Measurements from ENCODE around the gene C11orf42. TPM values are rescaled to one million over a fixed set of nuclear protein-coding genes. Genes with fewer than 3 reads are reported as not detected.

The C11orf42 gene
- total RNA-seq, 1 experiment from 2014 or later = not detected

DNA sequence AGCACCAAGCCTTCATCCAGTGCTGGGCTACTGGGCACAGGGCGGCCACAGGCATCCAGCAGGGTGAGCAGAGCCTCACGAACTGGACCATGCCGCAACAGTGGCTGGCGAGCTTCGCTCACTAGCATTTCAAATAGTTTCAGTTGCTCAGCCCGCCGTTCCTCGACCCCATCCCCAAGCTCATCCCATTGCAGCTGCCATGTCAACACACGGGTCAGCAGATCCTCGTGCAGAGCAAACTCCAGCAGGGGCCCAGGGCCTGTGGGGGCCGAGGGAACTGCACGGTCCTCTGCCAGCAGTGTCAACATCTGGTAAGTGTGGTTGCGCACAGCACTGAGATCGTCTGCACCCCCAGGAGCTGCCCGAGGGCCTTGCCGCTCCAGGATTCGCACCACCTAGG, 18.5 kb downstream of the C11orf42 start:
- Histone ChIP-seq H3K14ac (ENCODE audit: insufficient read depth, low read length) (no peak overlapping the region), H2BK5ac (ENCODE audit: insufficient read length, low read length) (no peak overlapping the region), H2BK12ac (ENCODE audit: insufficient read length, low read depth, low read length) (no peak overlapping the region), H2AK5ac (ENCODE audit: insufficient read length, low read length) (no peak overlapping the region), H4K8ac (replicated peaks; ENCODE audit: insufficient read length, low read depth, low read length) (no peak overlapping the region), H3K56ac (ENCODE audit: insufficient read length, low read depth, low read length) (no peak overlapping the region), H3K9ac (ENCODE audit: extremely low read depth, insufficient read length, low read length) (no peak overlapping the region), H3K4me1 (ENCODE audit: insufficient read depth, low read length) (no peaks in the 10 kb centered on the region), H2AFZ (ENCODE audit: low read length) (no peak overlapping the region), H3K27ac (ENCODE audit: insufficient read length, low read depth, low read length) (no peak overlapping the region), H3K79me2 (ENCODE audit: insufficient read depth, low read length) (no peaks in the 10 kb centered on the region), H3K9me3 (ENCODE audit: control insufficient read depth, low read depth, low read length) (no peaks in the 10 kb centered on the region), H2BK15ac (ENCODE audit: low read depth, low read length) (no peak overlapping the region), H3K23ac (ENCODE audit: insufficient read length, low read depth, low read length) (no peak overlapping the region), H4K5ac (ENCODE audit: insufficient read length, low read depth, low read length) (no peak overlapping the region), H3K23me2 (ENCODE audit: insufficient read length, low read depth, low read length, poor library complexity, severe bottlenecking) (no peaks in the 10 kb centered on the region), H4K91ac (ENCODE audit: insufficient read length, low read depth, low read length) (no peak overlapping the region), H3K27me3 (ENCODE audit: insufficient read depth, low read length) (no peaks in the 10 kb centered on the region), H2BK120ac (ENCODE audit: low read depth, low read length, poor library complexity, severe bottlenecking) (no peak overlapping the region), H4K20me1 (ENCODE audit: control insufficient read depth, insufficient read depth, insufficient read length) (no peaks in the 10 kb centered on the region), H3T11ph (ENCODE audit: low read length) (no peak overlapping the region), H3K4me2 (ENCODE audit: insufficient read depth, insufficient read length, low read length) (no peak overlapping the region), H3K79me1 (ENCODE audit: insufficient read depth, low read depth, low read length, poor library complexity, severe bottlenecking) (no peaks in the 10 kb centered on the region), H3K18ac (ENCODE audit: insufficient read length, low read depth, low read length) (no peak overlapping the region), H3K4ac (ENCODE audit: low read depth, low read length) (no peak overlapping the region), H2BK20ac (ENCODE audit: low read depth, low read length, poor library complexity, severe bottlenecking) (no peak overlapping the region)
- no peaks in the 10 kb centered on the region for H3K27me3 Mint-ChIP-seq (ENCODE audit: low read depth)
- no peak overlapping the region for H3K27ac Mint-ChIP-seq
- DNase-seq = no peak
- H3K36me3 Mint-ChIP-seq (ENCODE audit: insufficient read depth in 1 of 3, low read depth in 3 of 3) = peaks cover 11 to 41% (median 21%) of the 10 kb centered on the region in 3 experiments; a peak in 5 of 7 replicates
- H3K4me3 Mint-ChIP-seq = no peak overlapping the region
- WGBS (ENCODE audit: extremely low coverage, insufficient read length, low lambda C conversion rate) = no CpG with 5 or more reads among the region's 17 CpGs
- no peak for TF ChIP-seq CTCF (conservative IDR thresholded peaks at IDR 0.05)
- H3K9me3 Mint-ChIP-seq = no peaks in the 10 kb centered on the region
- no peaks in the 10 kb centered on the region for H3K4me1 Mint-ChIP-seq
